Left ventricle myocardium superior (tissue), 1 donor: ENCODE measurements around the gene NIM1K. TPM values are rescaled to one million over a fixed set of nuclear protein-coding genes. Genes with fewer than 3 reads are reported as not detected.
"Not testable (repeated sequence)": the region's sequence is repeated elsewhere in the genome, so short reads cannot be mapped to it uniquely, and the experiment has no call there.

ENCODE experiments used
- ATAC-seq: fragments of 200-7000 bp; cut with Tn5 transposase; one replicate; pipeline ENCODE4 v1.9.1; 2020; ENCODE audit warnings: mild to moderate bottlenecking, moderate library complexity
- DNase-seq: peaks from one replicate; pipeline ENCODE4 v3.0.0-alpha.2; 2020
- intact Hi-C: fragments of 100-400 bp; cut with micrococcal nuclease; formaldehyde crosslinking; loops from one replicate; pipeline ENCODE4 v1.11.0; 2022
- total RNA-seq: library from RNA; stranded (reverse); fragmentation: NEBNext Ultra II Directional; extraction: Animal tissue kit (Norgen Biotek cat#: 25700); gene quantifications from one replicate; pipeline ENCODE4 v1.2.1, GENCODE V29; 2021
- donor health status: DM: no; HTN: yes; CAD: no; lungs with severe emphysema.

The NIM1K gene
- total RNA-seq, 1 donor from 2014 or later = 0.20 TPM

GRCh38 chr5:43303242-43303641 is 111.2 kb downstream of the NIM1K start:
- peak; percentile 54 for ATAC-seq
- no peak for DNase-seq
- intact Hi-C loops = no loop called here

DNA sequence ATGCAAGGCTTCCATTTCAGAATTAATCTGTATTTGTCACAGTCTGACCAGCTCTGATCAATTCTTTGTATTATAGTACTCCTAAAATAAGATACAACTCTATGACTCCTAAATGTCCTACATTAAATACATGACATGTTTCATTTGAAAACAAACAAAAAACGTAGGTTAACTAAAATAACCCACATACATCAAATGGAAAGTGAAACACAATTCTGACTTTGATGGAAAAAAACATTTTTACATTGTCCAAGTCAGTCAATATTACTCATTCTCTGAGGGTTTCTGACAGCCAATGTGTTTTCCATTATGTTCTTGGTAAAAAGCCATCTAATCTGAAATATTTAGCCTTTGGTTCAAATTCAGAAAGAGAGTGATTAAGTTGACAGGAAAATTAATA is 112.5 kb downstream of the NIM1K start:
- ATAC-seq (no peak), DNase-seq (no peak)
- intact Hi-C loops = no loop called here

- intact Hi-C loops = no loop called here
- DNase-seq (no peak), ATAC-seq (peak; percentile 55)
Measured at GRCh38 chr5:43305948-43306565, 114.0 kb downstream of the NIM1K start.

DNA sequence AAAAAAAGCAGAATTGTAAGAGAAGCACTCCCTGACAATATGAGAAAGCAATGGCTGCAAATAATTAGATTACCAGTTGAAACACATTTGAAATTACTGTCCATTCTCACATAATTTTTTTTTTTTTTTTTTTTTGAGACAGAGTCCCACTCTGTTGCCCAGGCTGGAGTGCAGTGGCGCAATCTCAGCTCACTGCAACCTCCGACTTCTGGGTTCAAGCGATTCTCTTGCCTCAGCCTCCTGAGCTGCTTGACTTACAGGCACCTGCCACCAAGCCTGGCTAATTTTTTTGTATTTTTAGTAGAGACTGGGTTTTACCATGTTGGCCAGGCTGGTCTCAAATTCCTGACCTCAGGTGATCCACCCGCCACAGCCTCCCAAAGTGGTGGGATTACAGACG is 114.9 kb downstream of the NIM1K start:
- DNase-seq, intact Hi-C loops, ATAC-seq: not testable (repeated sequence)

GRCh38 chr5:43309122-43309521 is 117.1 kb downstream of the NIM1K start:
- DNase-seq (no peak), ATAC-seq (no peak)
- intact Hi-C loops = no loop called here

GRCh38 chr5:43309637-43310036 is 117.6 kb downstream of the NIM1K start:
- intact Hi-C loops = loop anchor here (5.0 kb wide), 1 partner anchor 187 kb away; the partner anchor contains the start of gene ZNF131

GRCh38 chr5:43312076-43312661 is 120.1 kb downstream of the NIM1K start:
- intact Hi-C loops = loop anchor here (5.0 kb wide), 1 partner anchor 190 kb away; the partner anchor contains the start of gene ZNF131
- ATAC-seq (no peak), DNase-seq (no peak)

More at GRCh38 chr5:43309637-43310036, 117.6 kb downstream of the NIM1K start:
- ATAC-seq = no peak
- DNase-seq = no peak

- intact Hi-C loops = loop anchor here (5.0 kb wide), 1 partner anchor 190 kb away; the partner anchor contains the start of gene ZNF131
- ATAC-seq = no peak
- DNase-seq = no peak
Measured at GRCh38 chr5:43312699-43313034, 120.6 kb downstream of the NIM1K start.

DNA sequence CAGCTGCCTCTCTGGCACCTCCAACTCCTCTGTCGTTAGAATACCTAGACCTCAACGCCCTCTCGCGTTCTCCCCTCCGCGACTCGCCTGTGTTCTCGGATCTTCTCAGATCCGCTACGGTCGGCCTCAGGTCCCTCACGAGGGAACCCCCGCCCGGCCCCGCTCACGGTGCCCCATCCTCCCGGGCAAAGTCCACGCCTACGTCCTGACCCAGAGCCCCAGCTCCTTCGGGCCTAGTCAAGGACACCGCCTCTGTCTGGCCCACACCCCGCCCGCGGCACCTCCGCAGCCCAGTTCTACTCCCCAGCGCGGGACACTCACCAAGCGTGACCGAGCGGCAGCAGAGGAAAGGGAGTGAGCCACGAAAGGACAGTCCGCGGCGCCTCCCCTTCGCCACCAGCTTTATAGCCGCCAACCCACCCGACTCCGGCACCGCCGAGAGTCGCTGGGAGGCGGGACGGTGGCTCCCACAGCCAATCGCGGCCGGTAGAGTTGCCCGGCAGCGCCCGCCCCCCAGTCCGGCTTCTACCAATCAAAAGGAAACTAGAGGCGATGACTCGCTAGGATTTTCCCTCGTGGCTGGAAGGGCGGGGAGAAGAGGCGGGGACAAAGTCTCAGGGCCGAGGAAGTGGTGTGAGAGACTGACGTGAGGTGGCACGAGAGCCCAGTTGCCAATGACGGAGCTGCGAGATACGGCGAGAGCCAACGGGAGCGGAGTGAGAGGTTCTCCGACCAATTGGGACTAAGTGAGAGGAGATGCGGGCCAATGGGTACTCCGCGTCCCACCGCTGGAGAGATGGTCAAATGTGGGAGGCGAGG is 121.2 kb downstream of the NIM1K start, which contains the start of gene HMGCS1:
TSS of gene HMGCS1 (minus strand) at position 378 of the 819 bp plus-strand sequence. CDS start 14,447 bp downstream, outside the sequence.
- ATAC-seq = peak; percentile 98
- peak; percentile 97 for DNase-seq
- intact Hi-C loops = loop anchor here (5.0 kb wide), 1 partner anchor 191 kb away; the partner anchor contains the start of gene ZNF131

DNA sequence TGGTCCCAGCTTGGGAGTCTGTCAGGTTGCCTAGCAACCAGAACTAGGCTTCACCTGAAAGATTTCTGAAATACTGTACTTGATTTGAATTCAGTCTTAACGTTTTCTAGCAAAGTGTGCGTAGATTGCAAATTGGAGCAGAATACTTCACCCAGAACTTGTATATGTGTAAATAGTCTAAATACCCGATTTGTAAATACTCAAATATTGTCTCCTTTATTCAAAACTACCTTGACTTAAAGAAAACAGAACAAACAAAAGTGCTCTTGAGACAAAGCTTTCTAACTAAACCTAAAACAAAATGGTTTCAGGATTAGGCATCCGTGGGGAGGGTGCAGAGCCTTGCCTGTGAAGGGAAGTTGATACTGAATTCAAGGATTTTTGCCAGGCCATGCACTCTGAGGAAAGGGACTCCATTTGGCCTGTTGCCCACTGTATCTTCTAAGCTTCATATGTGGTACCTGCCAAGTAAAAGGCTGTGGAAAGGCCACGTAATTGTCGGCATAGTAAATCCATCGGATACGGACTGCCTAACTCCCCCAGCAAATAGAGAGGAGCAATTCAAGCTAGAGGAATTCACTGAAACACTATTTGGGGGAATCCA is 121.9 kb downstream of the NIM1K start:
- ATAC-seq = no peak
- DNase-seq = no peak
- intact Hi-C loops = loop anchor here (5.0 kb wide), 1 partner anchor 192 kb away; the partner anchor contains the start of gene ZNF131

DNA sequence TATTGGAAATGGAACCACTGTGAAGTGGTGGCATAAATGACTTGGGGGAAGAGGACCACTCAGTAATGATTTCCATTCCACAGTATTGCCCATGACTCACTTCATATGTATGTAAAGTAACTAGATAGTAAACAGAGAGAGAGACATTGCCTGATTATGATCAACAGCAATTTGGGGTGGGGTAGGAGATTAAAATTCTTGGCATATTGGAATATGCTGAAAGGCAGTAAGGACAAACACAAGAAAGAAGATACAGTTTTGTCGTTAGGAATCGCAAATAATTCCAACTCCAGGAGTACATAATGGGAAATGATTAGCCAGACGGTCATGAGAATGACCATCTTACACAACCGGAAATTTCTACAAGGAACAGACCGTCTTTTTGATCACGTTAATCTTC is 122.7 kb downstream of the NIM1K start:
- intact Hi-C loops = loop anchor here (5.0 kb wide), 1 partner anchor 192 kb away; the partner anchor contains the start of gene ZNF131

DNA sequence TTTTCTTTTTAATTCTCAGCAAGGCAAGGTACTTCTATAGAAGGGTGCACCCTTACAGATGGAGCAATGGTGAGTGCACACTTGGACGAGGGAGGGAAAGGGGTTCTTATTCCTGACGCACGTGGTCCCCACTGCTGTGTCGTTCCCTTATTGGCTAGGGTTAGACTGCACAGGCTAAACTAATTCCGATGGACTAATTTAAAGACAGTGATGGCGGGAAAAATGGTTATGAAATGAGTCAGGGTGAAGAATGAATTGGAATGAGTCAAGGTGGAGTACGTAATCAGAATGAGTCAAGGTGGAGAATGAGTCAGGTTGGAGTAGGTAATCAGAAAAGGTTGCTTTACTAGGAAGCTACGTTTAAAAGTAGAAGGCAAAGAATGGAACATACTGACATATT is 123.2 kb downstream of the NIM1K start:
- no peak for ATAC-seq
- intact Hi-C loops = no loop called here
- no peak for DNase-seq

More for the DNA sequence above, 122.7 kb downstream of the NIM1K start:
- no peak for ATAC-seq
- no peak for DNase-seq

DNA sequence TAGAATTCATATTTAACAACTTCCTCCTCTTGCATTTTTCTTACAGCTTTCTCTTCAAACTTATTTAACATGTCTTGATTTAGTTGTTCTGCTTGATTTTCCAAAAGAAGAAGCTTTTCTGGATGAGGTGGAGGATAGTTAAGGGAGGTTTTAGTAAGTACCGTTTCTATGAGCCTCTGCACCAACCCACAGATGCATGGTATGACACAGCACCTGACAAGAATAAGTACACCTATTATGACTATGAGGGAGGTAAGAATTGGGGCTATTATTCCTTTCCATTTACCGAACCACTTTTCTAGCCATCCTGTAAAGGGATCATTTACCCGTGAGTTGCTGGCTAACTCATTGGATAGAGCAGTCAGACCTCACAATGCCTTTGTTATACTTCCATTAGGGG is 123.7 kb downstream of the NIM1K start:
- intact Hi-C loops = no loop called here
- no peak for ATAC-seq
- no peak for DNase-seq

GRCh38 chr5:43316421-43316820 is 124.4 kb downstream of the NIM1K start:
- intact Hi-C loops = no loop called here
- ATAC-seq = no peak

GRCh38 chr5:43320846-43321245 is 128.8 kb downstream of the NIM1K start:
- intact Hi-C loops = no loop called here
- DNase-seq (no peak), ATAC-seq (no peak)

More at GRCh38 chr5:43316421-43316820, 124.4 kb downstream of the NIM1K start:
- no peak for DNase-seq

DNA sequence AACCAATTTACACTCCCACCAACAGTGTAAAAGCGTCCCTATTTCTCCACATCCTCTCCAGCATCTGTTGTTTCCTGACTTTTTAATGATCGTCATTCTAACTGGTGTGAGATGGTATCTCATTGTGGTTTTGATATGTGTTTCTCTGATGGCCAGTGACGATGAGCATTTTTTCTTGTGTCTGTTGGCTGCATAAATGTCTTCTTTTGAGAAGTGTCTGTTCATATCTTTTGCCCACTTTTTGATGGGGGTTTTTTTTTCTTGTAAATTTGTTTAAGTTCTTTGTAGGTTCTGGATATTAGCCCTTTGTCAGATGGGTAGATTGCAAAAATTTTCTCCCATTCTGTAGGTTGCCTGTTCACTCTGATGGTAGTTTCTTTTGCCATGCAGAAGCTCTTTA is 131.5 kb downstream of the NIM1K start:
- DNase-seq, ATAC-seq: not testable (repeated sequence)

DNA sequence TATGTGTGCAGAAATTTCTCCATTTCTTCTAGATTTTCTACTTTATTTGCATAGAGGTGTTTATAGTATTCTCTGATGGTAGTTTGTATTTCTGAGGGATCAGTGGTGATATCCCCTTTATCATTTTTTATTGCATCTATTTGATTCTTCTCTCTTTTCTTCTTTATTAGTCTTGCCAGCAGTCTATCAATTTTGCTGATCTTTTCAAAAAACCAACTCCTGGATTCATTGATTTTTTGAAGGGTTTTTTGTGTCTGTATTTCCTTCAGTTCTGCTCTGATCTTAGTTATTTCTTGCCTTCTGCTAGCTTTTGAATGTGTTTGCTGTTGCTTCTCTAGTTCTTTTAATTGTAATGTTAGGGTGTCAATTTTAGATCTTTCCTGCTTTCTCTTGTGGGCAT is 133.6 kb downstream of the NIM1K start:
- intact Hi-C loops, DNase-seq, ATAC-seq: not testable (repeated sequence)

More for the DNA sequence above, 131.5 kb downstream of the NIM1K start:
- intact Hi-C loops = not testable (repeated sequence)
